CD4-positive, alpha-beta memory T cell (primary cell): ENCODE results near the gene APBB2. TPM values are rescaled to one million over a fixed set of nuclear protein-coding genes. Genes with fewer than 3 reads are reported as not detected.

Source experiments
- CTCF ChIA-PET: fragments of 350-600 bp; sonication (Branson Sonifier 250); formaldehyde crosslinking; loops from one replicate; lab custom pipeline; 2021; ENCODE audit warnings: inconsistent platforms; ENCODE audit not compliant: partially characterized antibody; lab: Charles Lee
- POLR2A ChIA-PET: fragments of 350-600 bp; sonication (Branson Sonifier 250); formaldehyde crosslinking; loops from one replicate; lab custom pipeline; 2021; ENCODE audit not compliant: partially characterized antibody; lab: Charles Lee
- DNase-seq, 5 donors: peaks; one replicate each; pipeline versions ENCODE4 v3.0.0 to v3.0.0-alpha.2; 2020 to 2022; ENCODE audit warnings: mixed read lengths in 1 of 5
- H3K27ac ChIP-seq: one replicate; pipeline ENCODE4 v1.7.0; 2013; ENCODE audit warnings: low read depth, low read length
- H3K27me3 ChIP-seq: 2 replicates; pipeline ENCODE4 v1.7.0; 2013; ENCODE audit warnings: mild to moderate bottlenecking, low read length, moderate library complexity; ENCODE audit not compliant: insufficient read depth
- H3K36me3 ChIP-seq: 2 replicates; pipeline ENCODE4 v1.7.0; 2013; ENCODE audit warnings: mild to moderate bottlenecking, low read length, moderate library complexity; ENCODE audit not compliant: insufficient read depth
- H3K4me1 ChIP-seq: 2 replicates; pipeline ENCODE4 v1.7.0; 2013; ENCODE audit warnings: mild to moderate bottlenecking, low read length, moderate library complexity; ENCODE audit not compliant: insufficient read depth
- H3K4me3 ChIP-seq, 2 donors: one replicate each; pipeline ENCODE4 v1.7.0; 2013; ENCODE audit warnings: low read length in 2 of 2, mild to moderate bottlenecking in 1 of 2
- H3K9me3 ChIP-seq, 2 donors: one replicate each; pipeline ENCODE4 v1.7.0; 2013; ENCODE audit warnings: low read length in 2 of 2, control low read depth in 1 of 2; ENCODE audit not compliant: control insufficient read depth in 1 of 2
- H3K27ac Mint-ChIP-seq, 7 donors: one replicate each; pipeline ENCODE4 v1.8.0; 2020 to 2021; ENCODE audit warnings: mixed read lengths in 7 of 7, mild to moderate bottlenecking in 6 of 7, inconsistent platforms in 3 of 7, moderate library complexity in 3 of 7
- H3K27me3 Mint-ChIP-seq, 2 donors: one replicate each; pipeline ENCODE4 v1.8.0; 2020 to 2021; ENCODE audit warnings: mixed read lengths in 2 of 2
- H3K36me3 Mint-ChIP-seq, 2 donors: one replicate each; pipeline ENCODE4 v1.8.0; 2020 to 2021; ENCODE audit warnings: mixed read lengths in 2 of 2, inconsistent platforms in 1 of 2, mild to moderate bottlenecking in 1 of 2
- H3K4me1 Mint-ChIP-seq, 4 donors: one replicate each; pipeline ENCODE4 v1.8.0; 2020 to 2021; ENCODE audit warnings: mixed read lengths in 4 of 4, mild to moderate bottlenecking in 1 of 4
- H3K4me3 Mint-ChIP-seq, 8 donors: one replicate each; pipeline ENCODE4 v1.8.0; 2020 to 2021; ENCODE audit warnings: mixed read lengths in 8 of 8, mild to moderate bottlenecking in 7 of 8, moderate library complexity in 6 of 8, inconsistent platforms in 3 of 8
- H3K9me3 Mint-ChIP-seq, 8 donors: one replicate each; pipeline ENCODE4 v1.8.0; 2020 to 2021; ENCODE audit warnings: mixed read lengths in 8 of 8, mild to moderate bottlenecking in 5 of 8, inconsistent platforms in 3 of 8, moderate library complexity in 1 of 8
- intact Hi-C: fragments of 100-400 bp; cut with micrococcal nuclease; formaldehyde crosslinking; loops from one replicate; pipeline ENCODE4 v1.15.1; 2023
- polyA plus RNA-seq, 2 donors: library from polyadenylated mRNA; unstranded; fragments of 300-500 nt; fragmentation: Illumina TruSeq; gene quantifications; one replicate each; pipeline ENCODE4 v1.2.3, GENCODE V29; 2021
- total RNA-seq, 2 experiments: library from RNA; stranded (reverse); gene quantifications; one replicate each; pipeline ENCODE4 v1.2.3, GENCODE V29; 2021

The APBB2 gene
- total and polyA plus RNA-seq, 4 experiments from 2014 or later, result 0.50 to 0.58 TPM; not detected in 2

DNA sequence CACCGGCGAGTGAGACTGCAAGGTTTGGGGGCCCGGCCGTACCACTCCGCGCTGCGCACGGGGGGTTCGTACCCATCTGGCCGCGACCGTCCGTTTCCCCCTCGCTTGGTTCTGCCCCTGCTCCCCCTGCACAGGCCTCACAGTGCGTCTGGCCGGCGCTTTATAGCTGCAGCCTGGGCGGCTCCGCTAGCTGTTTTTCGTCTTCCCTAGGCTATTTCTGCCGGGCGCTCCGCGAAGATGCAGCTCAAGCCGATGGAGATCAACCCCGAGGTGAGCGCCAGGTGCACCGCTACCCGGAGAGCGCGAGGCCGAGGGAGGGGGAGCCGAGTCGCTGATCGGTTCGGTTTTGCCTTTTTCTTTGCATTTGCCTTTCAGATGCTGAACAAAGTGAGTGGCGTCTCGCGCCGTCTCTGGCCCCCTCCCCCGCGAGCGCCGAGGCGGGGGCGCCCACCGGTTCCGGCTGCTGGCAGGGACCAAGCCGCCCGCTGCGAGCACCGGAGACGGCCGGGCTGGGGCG is 42.5 kb upstream of the APBB2 start, which contains the start of gene UCHL1:
TSS of gene UCHL1 (plus strand) at position 189 of the 517 bp plus-strand sequence. CDS start at position 238, 49 bp downstream.
- H3K9me3 ChIP-seq, result no peaks in the 10 kb centered on the region
- H3K27ac ChIP-seq, result no peak within 1 kb of the TSS
- Mint-ChIP-seq H3K4me3 (peak within 1 kb of the TSS; percentile 50 to 84 (median 76)), H3K9me3 (peaks cover 0 to 5% (median 0%) of the 10 kb centered on the region in 8 donors), H3K27me3 (peaks cover 36 to 38% of the 10 kb centered on the region in 2 donors), H3K4me1 (peaks cover 7 to 14% (median 7%) of the 10 kb centered on the region in 4 donors), H3K36me3 (no peaks in the 10 kb centered on the region), H3K27ac (no peak within 1 kb of the TSS)
- POLR2A ChIA-PET, result no interaction called here
- no peaks in the 10 kb centered on the region for H3K36me3 ChIP-seq
- no peak for DNase-seq
- H3K4me3 ChIP-seq, result no peak within 1 kb of the TSS
- intact Hi-C loops, result no loop called here
- H3K27me3 ChIP-seq, result peaks cover 4% of the 10 kb centered on the region
- H3K4me1 ChIP-seq, result no peaks in the 10 kb centered on the region
- CTCF ChIA-PET, result no interaction called here

DNA sequence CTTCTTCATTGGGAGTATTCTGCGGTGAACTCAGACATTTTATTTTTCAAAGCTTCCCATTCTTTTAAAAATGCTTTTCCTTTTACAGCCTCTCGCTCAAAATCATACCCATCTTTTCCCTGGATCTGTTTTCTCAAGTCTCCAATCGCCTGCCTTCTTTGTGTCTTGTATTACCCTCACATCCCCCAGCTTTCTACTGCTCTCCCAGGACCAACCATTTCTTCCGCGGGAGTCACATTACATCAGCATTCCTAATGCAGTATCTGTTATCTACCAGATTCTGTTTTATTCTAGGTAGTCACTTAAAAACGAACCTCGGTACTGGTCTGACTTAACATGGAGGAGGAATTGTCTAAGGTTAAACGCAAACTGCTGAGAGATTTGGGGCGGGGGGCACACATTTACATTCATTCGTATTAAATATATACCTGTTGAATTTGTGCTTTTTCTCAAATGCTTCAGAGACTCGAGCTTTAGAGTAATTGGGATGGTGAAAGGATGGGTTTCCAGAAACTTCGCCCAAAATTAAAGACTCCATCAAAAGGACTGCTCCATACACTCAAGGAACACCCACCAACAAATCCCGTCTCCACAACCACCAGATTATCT is 41.9 kb upstream of the APBB2 start:
- Histone ChIP-seq H3K9me3 (no peaks in the 10 kb centered on the region), H3K4me3 (no peak overlapping the region), H3K4me1 (no peaks in the 10 kb centered on the region), H3K27me3 (peaks cover 4% of the 10 kb centered on the region), H3K36me3 (no peaks in the 10 kb centered on the region), H3K27ac (no peak overlapping the region)
- peaks cover 7 to 14% (median 7%) of the 10 kb centered on the region in 4 donors for H3K4me1 Mint-ChIP-seq
- peak overlapping the region in 6 of 8 donors; percentile 40 to 72 (median 47) for H3K4me3 Mint-ChIP-seq
- intact Hi-C loops, result no loop called here
- no peak overlapping the region for H3K27ac Mint-ChIP-seq
- POLR2A ChIA-PET, result no interaction called here
- no peak for DNase-seq
- CTCF ChIA-PET, result no interaction called here
- peaks cover 33 to 34% of the 10 kb centered on the region in 2 donors for H3K27me3 Mint-ChIP-seq
- H3K9me3 Mint-ChIP-seq, result peaks cover 0 to 5% (median 0%) of the 10 kb centered on the region in 8 donors
- H3K36me3 Mint-ChIP-seq, result no peaks in the 10 kb centered on the region

DNA sequence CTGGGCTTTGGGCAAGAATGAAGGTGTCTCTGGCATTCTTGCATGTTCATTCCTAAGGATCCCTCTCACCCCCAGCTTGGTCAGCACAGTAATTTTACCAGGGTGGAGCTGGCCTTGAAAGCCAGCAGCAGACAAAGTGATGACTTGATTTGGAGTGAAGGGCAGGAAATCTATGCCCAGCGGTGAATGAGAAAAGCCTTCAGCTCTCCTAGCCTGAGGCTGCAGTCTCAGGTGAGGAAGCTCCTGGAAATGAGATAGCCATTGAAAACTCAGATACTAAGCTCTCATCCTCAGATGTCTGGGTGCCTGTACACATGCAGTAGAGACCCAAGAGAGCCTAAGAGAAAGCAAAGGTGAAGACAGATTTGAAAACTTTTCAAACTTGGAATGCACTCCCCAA is 31.6 kb upstream of the APBB2 start:
- no peaks in the 10 kb centered on the region for H3K9me3 ChIP-seq
- Mint-ChIP-seq H3K4me1 (no peaks in the 10 kb centered on the region), H3K36me3 (no peaks in the 10 kb centered on the region), H3K4me3 (no peak overlapping the region), H3K27ac (no peak overlapping the region), H3K9me3 (peaks cover 0 to 5% (median 2%) of the 10 kb centered on the region in 8 donors), H3K27me3 (peaks cover 7 to 8% of the 10 kb centered on the region in 2 donors)
- no peak overlapping the region for H3K27ac ChIP-seq
- H3K36me3 ChIP-seq, result no peaks in the 10 kb centered on the region
- ChIA-PET CTCF (interaction anchor here (1.4 kb wide), 1 partner anchor 36 kb away, joined by 5 read pairs; no protein-coding TSS in a partner anchor), POLR2A (no interaction called here)
- intact Hi-C loops, result no loop called here
- H3K27me3 ChIP-seq, result no peaks in the 10 kb centered on the region
- no peaks in the 10 kb centered on the region for H3K4me1 ChIP-seq
- H3K4me3 ChIP-seq, result no peak overlapping the region
- DNase-seq, result no peak

DNA sequence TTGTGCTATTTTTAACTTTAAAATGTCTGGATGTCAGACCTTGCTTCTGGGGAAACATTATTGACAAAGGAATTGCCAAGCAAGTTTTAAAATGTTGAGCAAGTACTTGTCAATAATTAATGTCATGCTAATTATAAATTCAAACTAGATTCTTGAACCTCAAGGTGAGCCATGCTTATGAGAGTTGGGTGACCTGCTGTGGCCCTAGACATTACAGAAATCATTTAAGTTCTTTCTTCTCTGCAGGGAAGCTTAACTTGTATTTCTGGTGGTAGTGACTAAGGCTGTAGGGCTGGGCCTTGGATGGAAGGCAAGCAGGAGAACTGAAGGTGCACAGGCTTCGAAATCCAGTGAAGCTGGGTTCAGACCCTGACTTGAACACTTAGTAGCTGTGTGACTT is 27.6 kb upstream of the APBB2 start:
- Histone ChIP-seq H3K36me3 (no peaks in the 10 kb centered on the region), H3K4me1 (no peaks in the 10 kb centered on the region), H3K27ac (no peak overlapping the region), H3K4me3 (no peak overlapping the region), H3K9me3 (no peaks in the 10 kb centered on the region), H3K27me3 (no peaks in the 10 kb centered on the region)
- no peak for DNase-seq
- Mint-ChIP-seq H3K4me3 (no peak overlapping the region), H3K9me3 (peaks cover 0 to 2% (median 0%) of the 10 kb centered on the region in 8 donors), H3K36me3 (no peaks in the 10 kb centered on the region), H3K27ac (no peak overlapping the region), H3K4me1 (no peaks in the 10 kb centered on the region), H3K27me3 (peaks cover 4% of the 10 kb centered on the region in 2 donors)
- intact Hi-C loops, result no loop called here
- ChIA-PET CTCF (no interaction called here), POLR2A (no interaction called here)

DNA sequence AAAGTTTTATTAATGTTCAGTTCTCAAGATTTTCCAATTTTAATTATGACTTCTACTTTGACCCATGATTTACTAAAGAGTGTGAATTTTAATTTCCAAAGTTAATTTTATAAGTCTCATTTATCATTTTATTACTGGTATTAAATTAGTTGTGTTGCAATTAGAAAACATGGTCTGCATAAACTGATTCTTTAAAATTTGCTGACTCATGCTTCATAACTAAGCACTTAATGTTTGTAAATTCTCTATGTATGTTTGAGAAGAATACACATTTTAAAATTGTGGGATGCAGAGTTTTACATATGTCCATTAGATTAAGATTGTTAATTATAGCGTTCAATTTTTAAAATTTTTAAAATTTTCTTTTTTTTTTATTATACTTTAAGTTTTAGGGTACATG is 22.2 kb upstream of the APBB2 start:
- Mint-ChIP-seq H3K27ac (no peak overlapping the region), H3K36me3 (no peaks in the 10 kb centered on the region)

DNA sequence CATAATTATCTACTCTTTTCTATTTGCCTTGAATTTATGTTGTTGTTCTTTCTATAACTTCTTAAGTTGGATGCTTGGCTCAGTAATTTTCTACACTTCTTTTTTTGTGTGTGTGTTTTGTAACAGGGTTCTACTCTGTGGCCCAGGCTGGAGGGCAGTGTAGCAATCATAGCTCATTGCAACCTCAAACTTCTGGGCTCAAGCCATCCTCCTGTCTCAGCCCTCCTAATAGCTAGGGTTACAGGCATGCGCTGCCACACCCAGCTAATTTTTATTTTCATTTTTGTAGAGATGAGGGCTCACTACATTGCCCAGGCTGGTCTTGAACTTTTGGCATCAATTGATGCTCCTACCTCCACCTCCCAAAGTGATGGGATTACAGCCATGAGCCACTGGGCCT is 21.7 kb upstream of the APBB2 start:
- Mint-ChIP-seq H3K27ac (no peak overlapping the region), H3K4me1 (no peaks in the 10 kb centered on the region)

More for the DNA sequence above, 22.2 kb upstream of the APBB2 start:
- no peaks in the 10 kb centered on the region for H3K9me3 ChIP-seq
- Mint-ChIP-seq H3K4me1 (no peaks in the 10 kb centered on the region), H3K9me3 (peaks cover 0 to 2% (median 0%) of the 10 kb centered on the region in 8 donors), H3K4me3 (no peak overlapping the region), H3K27me3 (peaks cover 0 to 1% of the 10 kb centered on the region in 2 donors)
- DNase-seq, result no peak
- no peaks in the 10 kb centered on the region for H3K4me1 ChIP-seq
- no peaks in the 10 kb centered on the region for H3K36me3 ChIP-seq
- H3K27me3 ChIP-seq, result no peaks in the 10 kb centered on the region
- ChIA-PET POLR2A (no interaction called here), CTCF (no interaction called here)
- intact Hi-C loops, result no loop called here
- H3K27ac ChIP-seq, result no peak overlapping the region
- no peak overlapping the region for H3K4me3 ChIP-seq

DNA sequence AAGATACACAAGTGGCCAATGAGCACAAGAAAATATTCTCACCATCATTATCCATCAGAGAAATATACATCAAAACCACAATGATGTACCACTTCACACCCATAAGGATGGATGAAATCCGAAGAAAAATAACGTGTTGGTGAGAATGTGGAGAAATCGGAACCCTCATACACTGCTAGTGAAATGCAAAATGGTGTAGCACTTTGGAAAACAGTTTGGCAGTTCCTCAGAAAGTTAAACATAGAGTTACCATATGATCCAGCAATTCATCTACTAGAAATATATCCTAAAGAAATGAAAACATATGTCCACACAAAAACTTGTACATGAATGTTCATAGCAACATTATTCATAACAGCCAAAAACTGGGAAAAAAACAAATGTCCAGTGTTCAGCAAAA is 18.5 kb upstream of the APBB2 start:
- Mint-ChIP-seq H3K36me3 (no peaks in the 10 kb centered on the region), H3K4me3 (no peak overlapping the region), H3K27me3 (peaks cover 0 to 4% of the 10 kb centered on the region in 2 donors), H3K27ac (no peak overlapping the region), H3K9me3 (peaks cover 0 to 2% (median 0%) of the 10 kb centered on the region in 8 donors), H3K4me1 (no peaks in the 10 kb centered on the region)
- no peaks in the 10 kb centered on the region for H3K4me1 ChIP-seq
- no peak overlapping the region for H3K27ac ChIP-seq
- intact Hi-C loops, result no loop called here
- CTCF ChIA-PET, result no interaction called here
- H3K4me3 ChIP-seq, result no peak overlapping the region
- H3K9me3 ChIP-seq, result no peaks in the 10 kb centered on the region
- DNase-seq, result no peak
- H3K36me3 ChIP-seq, result no peaks in the 10 kb centered on the region
- no peaks in the 10 kb centered on the region for H3K27me3 ChIP-seq
- POLR2A ChIA-PET, result no interaction called here

More for the DNA sequence above, 21.7 kb upstream of the APBB2 start:
- DNase-seq, result no peak
- Mint-ChIP-seq H3K4me3 (no peak overlapping the region), H3K9me3 (peaks cover 0 to 2% (median 0%) of the 10 kb centered on the region in 8 donors), H3K27me3 (peaks cover 0 to 1% of the 10 kb centered on the region in 2 donors), H3K36me3 (no peaks in the 10 kb centered on the region)
- no peaks in the 10 kb centered on the region for H3K27me3 ChIP-seq
- CTCF ChIA-PET, result no interaction called here
- H3K4me1 ChIP-seq, result no peaks in the 10 kb centered on the region
- intact Hi-C loops, result no loop called here
- POLR2A ChIA-PET, result no interaction called here
- no peak overlapping the region for H3K4me3 ChIP-seq
- no peaks in the 10 kb centered on the region for H3K36me3 ChIP-seq
- H3K9me3 ChIP-seq, result no peaks in the 10 kb centered on the region
- H3K27ac ChIP-seq, result no peak overlapping the region
